Measurements from ENCODE around the gene ZSWIM1. TPM values are rescaled to one million over a fixed set of nuclear protein-coding genes. Genes with fewer than 3 reads are reported as not detected.
"Not testable (repeated sequence)": the region's sequence is repeated elsewhere in the genome, so short reads cannot be mapped to it uniquely, and the experiment has no call there.

Gene ZSWIM1
- total RNA-seq, 1 experiment from 2014 or later: 13.2 TPM

DNA sequence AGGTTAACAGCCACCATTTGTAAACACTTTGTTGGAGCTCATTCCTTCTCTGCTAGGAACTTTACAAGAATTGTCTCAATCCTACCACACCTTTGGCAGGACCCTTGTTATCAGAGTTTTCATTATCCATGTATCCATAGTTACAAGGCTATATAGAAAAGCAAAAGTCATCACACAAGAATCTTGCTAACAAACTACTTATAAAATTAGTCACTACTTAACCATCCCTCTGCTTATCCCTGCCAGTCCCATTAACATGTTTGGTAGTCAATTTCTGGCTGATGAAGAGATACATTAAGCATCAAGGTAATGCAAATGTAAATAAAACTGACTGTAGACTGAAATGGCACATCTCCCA is 13.2 kb upstream of the ZSWIM1 start:
- Histone ChIP-seq H3K4me3 (ENCODE audit: low read depth, low read length, poor library complexity, severe bottlenecking) (no peak overlapping the region), H3K27me3 (replicated peaks; ENCODE audit: insufficient read depth, low read depth, low read length, poor library complexity) (no peaks in the 10 kb centered on the region), H3K9me3 (ENCODE audit: low read depth, low read length, poor library complexity, severe bottlenecking) (no peaks in the 10 kb centered on the region), H3K36me3 (ENCODE audit: insufficient read depth, low read length, poor library complexity, severe bottlenecking) (no peaks in the 10 kb centered on the region), H3K4me1 (ENCODE audit: insufficient read depth, low read length, poor library complexity, severe bottlenecking) (no peaks in the 10 kb centered on the region), H3K27ac (ENCODE audit: low read depth, low read length, poor library complexity, severe bottlenecking) (no peak overlapping the region)
- TF ChIP-seq, protein P1, sequence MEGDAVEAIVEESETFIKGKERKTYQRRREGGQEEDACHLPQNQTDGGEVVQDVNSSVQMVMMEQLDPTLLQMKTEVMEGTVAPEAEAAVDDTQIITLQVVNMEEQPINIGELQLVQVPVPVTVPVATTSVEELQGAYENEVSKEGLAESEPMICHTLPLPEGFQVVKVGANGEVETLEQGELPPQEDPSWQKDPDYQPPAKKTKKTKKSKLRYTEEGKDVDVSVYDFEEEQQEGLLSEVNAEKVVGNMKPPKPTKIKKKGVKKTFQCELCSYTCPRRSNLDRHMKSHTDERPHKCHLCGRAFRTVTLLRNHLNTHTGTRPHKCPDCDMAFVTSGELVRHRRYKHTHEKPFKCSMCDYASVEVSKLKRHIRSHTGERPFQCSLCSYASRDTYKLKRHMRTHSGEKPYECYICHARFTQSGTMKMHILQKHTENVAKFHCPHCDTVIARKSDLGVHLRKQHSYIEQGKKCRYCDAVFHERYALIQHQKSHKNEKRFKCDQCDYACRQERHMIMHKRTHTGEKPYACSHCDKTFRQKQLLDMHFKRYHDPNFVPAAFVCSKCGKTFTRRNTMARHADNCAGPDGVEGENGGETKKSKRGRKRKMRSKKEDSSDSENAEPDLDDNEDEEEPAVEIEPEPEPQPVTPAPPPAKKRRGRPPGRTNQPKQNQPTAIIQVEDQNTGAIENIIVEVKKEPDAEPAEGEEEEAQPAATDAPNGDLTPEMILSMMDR (conservative IDR thresholded peaks at IDR 0.05; ENCODE audit: low read depth, low read length): no peak
- no peak for TF ChIP-seq EZH2 (IDR thresholded peaks at IDR 0.05; ENCODE audit: borderline replicate concordance, low read depth, low read length, poor library complexity, severe bottlenecking)
- DNase-seq (ENCODE audit: low spot score): no peak
- BruUV-seq (replicated peaks): no TSS peak
- intact Hi-C loops (cut with micrococcal nuclease; ENCODE audit: unreplicated experiment): no loop called here
- ChIA-PET CTCF (no interaction called here), POLR2A (ENCODE audit: low non-redundant PET) (no interaction called here)

DNA sequence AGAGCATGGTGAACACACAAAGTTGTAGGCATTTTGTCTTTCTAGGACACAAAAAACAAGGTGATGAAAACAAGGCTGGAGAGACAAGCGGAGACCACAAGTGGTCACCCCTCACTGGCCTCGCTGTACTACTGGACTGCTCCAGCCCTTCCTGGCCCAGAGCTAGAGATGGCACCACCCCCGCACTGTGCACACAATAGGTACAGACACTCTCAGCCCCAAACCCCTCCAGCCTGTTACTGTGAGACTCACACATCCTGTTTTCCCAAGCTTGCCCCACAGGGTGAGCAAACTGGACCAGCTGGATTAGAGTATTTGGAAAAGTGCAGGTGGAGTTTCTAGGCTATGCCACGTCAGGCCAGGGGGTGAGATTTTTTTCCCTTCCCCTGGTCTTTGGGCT is 8.4 kb upstream of the ZSWIM1 start:
- Histone ChIP-seq H3K27ac (ENCODE audit: low read depth, low read length, poor library complexity, severe bottlenecking) (no peak overlapping the region), H3K36me3 (ENCODE audit: insufficient read depth, low read length, poor library complexity, severe bottlenecking) (no peaks in the 10 kb centered on the region), H3K27me3 (replicated peaks; ENCODE audit: insufficient read depth, low read depth, low read length, poor library complexity) (no peaks in the 10 kb centered on the region), H3K4me1 (ENCODE audit: insufficient read depth, low read length, poor library complexity, severe bottlenecking) (no peaks in the 10 kb centered on the region), H3K9me3 (ENCODE audit: low read depth, low read length, poor library complexity, severe bottlenecking) (no peaks in the 10 kb centered on the region), H3K4me3 (ENCODE audit: low read depth, low read length, poor library complexity, severe bottlenecking) (no peak overlapping the region)
- CTCF ChIA-PET: no interaction called here
- DNase-seq (ENCODE audit: low spot score): no peak
- POLR2A ChIA-PET (ENCODE audit: low non-redundant PET): no interaction called here
- TF ChIP-seq, protein P1 (conservative IDR thresholded peaks at IDR 0.05; ENCODE audit: low read depth, low read length): no peak
- TF ChIP-seq EZH2 (IDR thresholded peaks at IDR 0.05; ENCODE audit: borderline replicate concordance, low read depth, low read length, poor library complexity, severe bottlenecking): no peak
- no TSS peak for BruUV-seq (replicated peaks)
- intact Hi-C loops (cut with micrococcal nuclease; ENCODE audit: unreplicated experiment): no loop called here

DNA sequence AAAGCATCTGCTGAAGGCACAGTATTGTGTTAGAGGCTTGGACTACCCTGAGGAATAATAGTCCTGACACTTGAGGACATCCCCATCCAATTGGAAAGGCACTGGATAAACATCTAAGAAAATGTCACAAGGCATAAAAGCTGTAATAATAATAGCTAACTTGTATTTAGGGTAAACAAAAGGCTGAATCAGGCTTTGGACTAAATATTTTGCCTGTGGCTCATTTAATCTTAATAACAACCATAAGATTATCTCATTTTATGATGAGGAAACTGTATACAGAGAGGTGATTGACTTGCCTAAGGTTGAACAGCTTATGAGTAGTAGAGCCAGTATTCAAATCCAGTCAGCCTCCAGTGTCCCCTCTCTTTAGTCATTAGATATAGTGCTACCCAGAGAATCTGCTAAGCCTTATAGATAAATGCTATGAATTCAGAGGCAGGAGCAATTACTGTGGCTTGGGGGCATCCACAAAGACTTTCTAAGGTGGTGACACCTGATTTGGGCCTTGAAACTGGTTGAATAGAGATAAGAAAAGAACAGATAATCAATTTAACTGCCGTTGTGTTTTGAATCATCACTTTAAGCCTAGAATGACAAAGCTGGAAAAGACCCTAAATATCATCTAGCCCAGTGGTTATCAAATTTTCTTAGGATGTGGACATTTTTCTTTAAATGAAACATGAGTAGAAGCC is 7.5 kb upstream of the ZSWIM1 start:
- intact Hi-C loops (cut with micrococcal nuclease; ENCODE audit: unreplicated experiment): no loop called here
- no peak for DNase-seq (ENCODE audit: low spot score)

DNA sequence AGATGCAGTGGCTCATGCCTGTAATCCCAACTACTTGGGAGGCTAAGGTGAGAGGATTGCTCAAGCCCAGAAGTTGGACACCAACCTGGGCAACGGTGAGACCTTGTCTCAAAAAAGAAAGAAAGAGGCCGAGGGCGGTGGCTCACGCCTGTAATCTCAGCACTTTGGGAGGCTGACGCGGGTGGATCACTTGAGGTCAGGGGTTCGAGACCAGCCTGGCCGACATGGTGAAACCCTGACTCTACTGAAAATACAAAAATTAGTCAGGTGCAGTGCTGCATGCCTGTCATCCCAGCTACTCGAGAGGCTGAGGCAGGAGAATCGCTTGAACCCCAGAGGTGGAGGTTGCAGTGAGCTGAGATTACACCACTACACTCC is 6.9 kb upstream of the ZSWIM1 start:
- CTCF ChIA-PET; H3K27me3 ChIP-seq (replicated peaks; ENCODE audit: insufficient read depth, low read depth, low read length, poor library complexity); H3K4me1 ChIP-seq (ENCODE audit: insufficient read depth, low read length, poor library complexity, severe bottlenecking); H3K4me3 ChIP-seq (ENCODE audit: low read depth, low read length, poor library complexity, severe bottlenecking); H3K9me3 ChIP-seq (ENCODE audit: low read depth, low read length, poor library complexity, severe bottlenecking); H3K36me3 ChIP-seq (ENCODE audit: insufficient read depth, low read length, poor library complexity, severe bottlenecking); DNase-seq (ENCODE audit: low spot score); H3K27ac ChIP-seq (ENCODE audit: low read depth, low read length, poor library complexity, severe bottlenecking); BruUV-seq (replicated peaks); intact Hi-C loops (cut with micrococcal nuclease; ENCODE audit: unreplicated experiment); POLR2A ChIA-PET (ENCODE audit: low non-redundant PET): not testable (repeated sequence)

More for the DNA sequence above, 7.5 kb upstream of the ZSWIM1 start:
- ChIA-PET CTCF (no interaction called here), POLR2A (ENCODE audit: low non-redundant PET) (no interaction called here)
- TF ChIP-seq, protein P1 (conservative IDR thresholded peaks at IDR 0.05; ENCODE audit: low read depth, low read length): no peak
- TF ChIP-seq EZH2 (IDR thresholded peaks at IDR 0.05; ENCODE audit: borderline replicate concordance, low read depth, low read length, poor library complexity, severe bottlenecking): no peak
- Histone ChIP-seq H3K4me3 (ENCODE audit: low read depth, low read length, poor library complexity, severe bottlenecking) (no peak overlapping the region), H3K4me1 (ENCODE audit: insufficient read depth, low read length, poor library complexity, severe bottlenecking) (no peaks in the 10 kb centered on the region), H3K9me3 (ENCODE audit: low read depth, low read length, poor library complexity, severe bottlenecking) (no peaks in the 10 kb centered on the region), H3K27me3 (replicated peaks; ENCODE audit: insufficient read depth, low read depth, low read length, poor library complexity) (no peaks in the 10 kb centered on the region), H3K27ac (ENCODE audit: low read depth, low read length, poor library complexity, severe bottlenecking) (no peak overlapping the region), H3K36me3 (ENCODE audit: insufficient read depth, low read length, poor library complexity, severe bottlenecking) (no peaks in the 10 kb centered on the region)
- no TSS peak for BruUV-seq (replicated peaks)

Measured in A673 (cell line).